DMS53 treated with DMSO at 0.1 percent for 48 hours (cell line): ENCODE results near the gene COL8A2.

Experiments
- DNase-seq: peaks from one replicate; lab custom pipeline; 2025; ENCODE audit not compliant: unreplicated experiment; lab: John Stamatoyannopoulos, UW

COL8A2 gene

DNA sequence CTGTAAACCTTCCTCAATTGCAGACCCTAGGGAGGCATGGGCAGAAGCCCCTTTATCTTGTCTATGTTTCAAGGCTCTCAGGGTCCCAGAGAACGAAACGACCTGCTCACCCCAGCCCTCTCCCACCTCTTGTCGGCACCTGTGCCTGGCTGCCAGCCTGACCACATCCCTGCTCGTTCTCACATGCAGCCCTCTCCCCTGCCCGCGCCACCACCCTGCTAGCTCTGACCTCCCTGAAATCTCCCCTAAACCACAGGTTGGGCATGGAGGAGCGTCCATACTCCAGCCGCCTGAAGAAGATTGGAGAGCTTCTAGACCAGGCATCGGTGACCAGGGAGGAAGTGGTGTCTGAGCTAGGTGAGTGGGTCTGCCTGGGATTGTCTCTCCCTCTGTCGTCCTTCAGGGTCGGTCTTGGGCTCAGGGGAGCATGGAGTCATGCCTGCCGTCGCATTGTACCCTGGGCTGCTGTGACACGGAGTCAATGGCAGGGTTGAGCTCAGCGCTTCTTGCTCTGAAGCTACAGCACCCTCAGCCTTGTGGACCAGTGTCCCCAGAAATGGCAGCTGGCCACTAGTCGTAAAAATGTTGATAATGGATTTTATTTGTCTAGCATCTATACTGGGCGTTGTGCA, 32.7 kb downstream of the COL8A2 start:
- no peak for DNase-seq

DNA sequence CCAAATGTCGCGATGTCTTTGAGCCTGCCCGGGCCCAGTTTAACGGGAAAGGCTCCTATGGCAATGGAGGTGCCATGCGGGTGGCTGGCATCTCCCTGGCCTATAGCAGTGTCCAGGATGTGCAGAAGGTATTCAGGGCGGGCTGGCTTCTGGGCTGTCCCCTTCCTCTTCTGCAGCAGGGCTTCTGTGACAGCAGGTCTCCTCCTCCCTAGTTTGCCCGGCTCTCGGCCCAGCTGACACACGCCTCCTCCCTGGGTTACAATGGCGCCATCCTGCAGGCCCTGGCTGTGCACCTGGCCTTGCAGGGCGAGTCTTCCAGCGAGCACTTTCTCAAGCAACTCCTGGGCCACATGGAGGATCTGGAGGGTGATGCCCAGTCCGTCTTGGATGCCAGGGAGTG, 33.3 kb downstream of the COL8A2 start:
- no peak for DNase-seq

DNA sequence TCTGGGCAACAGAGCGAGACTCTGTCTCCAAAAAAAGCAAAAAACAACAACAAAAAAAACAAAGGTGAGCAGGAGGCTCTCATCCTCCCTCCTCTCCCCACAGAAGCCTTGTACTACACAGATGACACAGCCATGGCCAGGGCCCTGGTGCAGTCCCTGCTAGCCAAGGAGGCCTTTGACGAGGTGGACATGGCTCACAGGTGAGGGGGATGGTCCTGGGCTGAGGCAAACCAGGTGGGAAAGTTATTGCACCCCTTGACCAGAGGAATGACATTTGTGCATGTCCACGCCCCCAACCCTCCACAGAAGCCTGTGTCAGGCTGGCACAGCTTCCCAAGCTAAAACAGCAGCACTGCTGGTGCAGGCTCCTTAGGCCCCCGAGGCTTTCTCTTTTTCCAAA, 33.9 kb downstream of the COL8A2 start:
- DNase-seq = no peak

GRCh38 chr1:36089393-36090121, 35.5 kb downstream of the COL8A2 start:
- no peak for DNase-seq

- DNase-seq = peak; percentile 82
These were observed 36.2 kb downstream of the COL8A2 start, which contains the start of gene ADPRS for GRCh38 chr1:36088577-36089392. Gene ADPRS, plus strand, starts transcription at chr1:36088892. Its CDS starts 13 bp downstream, at chr1:36088905.

GRCh38 chr1:36088265-36088576, 36.8 kb downstream of the COL8A2 start:
- no peak for DNase-seq

DNA sequence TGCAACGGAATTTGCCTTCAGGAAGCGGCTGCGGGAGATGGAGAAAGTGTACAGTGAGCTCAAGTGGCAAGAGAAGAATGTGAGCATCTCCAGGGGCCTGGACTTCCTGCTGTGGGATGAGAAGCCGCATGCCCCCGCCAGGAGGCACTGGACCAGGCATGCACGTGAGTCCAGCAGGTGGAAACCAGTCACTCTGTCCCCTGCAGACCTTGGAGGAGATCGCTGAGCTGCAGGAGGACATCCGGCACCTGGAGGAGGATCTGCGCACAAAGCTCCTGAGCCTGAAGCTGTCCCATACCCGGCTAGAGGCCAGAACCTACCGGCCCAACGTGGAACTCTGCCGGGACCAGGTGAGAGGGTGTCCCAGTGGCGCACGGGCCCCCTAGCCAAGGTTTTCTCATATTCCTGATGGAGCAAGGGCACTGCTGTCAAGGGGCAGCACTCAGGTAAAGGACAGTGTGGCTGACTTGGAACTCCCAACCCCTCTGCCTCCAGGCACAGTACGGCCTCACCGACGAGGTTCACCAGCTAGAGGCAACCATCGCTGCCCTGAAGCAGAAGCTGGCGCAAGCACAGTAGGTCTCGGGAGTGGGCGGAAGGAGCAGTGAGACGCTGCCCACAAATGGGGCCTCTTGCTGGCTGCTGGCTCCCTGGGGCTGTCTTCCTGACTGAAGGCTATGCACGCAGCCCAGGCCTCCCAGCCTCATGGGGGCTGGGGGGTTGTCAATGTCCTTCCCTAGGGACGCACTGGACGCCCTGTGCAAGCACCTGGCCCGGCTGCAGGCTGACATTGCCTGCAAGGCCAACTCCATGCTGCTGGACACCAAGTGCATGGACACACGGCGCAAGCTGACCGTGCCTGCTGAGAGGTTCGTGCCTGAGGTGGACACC, 37.5 kb downstream of the COL8A2 start:
- DNase-seq = no peak

DNA sequence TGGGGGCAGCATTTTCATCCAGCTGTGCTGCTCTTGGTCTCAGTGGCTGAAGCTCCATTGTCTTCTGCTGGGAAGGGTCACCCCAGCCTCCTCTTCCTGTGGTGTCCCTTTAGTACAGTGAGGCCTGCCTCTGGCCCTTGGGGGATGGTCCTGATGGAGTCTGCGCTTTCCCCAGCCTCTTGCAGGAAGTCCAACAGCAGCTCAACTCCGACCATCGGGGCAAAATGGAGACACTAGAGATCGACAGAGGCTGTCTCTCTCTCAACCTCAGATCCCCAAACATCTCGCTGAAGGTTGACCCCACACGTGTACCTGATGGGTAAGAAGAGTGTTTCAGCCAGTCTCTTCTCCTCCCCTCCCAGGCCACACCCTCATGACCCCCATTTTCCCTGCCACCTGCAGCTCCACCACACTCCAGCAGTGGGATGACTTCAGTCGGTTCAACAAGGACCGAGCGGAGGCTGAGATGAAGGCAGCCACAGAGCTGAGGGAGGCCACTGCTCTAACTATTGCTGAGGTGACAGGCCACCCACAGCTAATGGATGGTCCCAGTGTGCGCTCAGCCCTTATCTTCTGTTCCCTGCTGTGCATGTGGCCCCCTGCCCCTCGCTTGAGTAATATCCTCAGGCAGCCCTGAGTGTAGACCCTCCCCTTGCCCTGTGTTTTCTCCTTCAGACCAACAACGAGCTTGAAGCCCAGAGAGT, 38.3 kb downstream of the COL8A2 start:
- DNase-seq = no peak

GRCh38 chr1:36085686-36086526, 39.1 kb downstream of the COL8A2 start:
- no peak for DNase-seq

- no peak for DNase-seq
These were observed 39.9 kb downstream of the COL8A2 start for GRCh38 chr1:36085126-36085525.

DNA sequence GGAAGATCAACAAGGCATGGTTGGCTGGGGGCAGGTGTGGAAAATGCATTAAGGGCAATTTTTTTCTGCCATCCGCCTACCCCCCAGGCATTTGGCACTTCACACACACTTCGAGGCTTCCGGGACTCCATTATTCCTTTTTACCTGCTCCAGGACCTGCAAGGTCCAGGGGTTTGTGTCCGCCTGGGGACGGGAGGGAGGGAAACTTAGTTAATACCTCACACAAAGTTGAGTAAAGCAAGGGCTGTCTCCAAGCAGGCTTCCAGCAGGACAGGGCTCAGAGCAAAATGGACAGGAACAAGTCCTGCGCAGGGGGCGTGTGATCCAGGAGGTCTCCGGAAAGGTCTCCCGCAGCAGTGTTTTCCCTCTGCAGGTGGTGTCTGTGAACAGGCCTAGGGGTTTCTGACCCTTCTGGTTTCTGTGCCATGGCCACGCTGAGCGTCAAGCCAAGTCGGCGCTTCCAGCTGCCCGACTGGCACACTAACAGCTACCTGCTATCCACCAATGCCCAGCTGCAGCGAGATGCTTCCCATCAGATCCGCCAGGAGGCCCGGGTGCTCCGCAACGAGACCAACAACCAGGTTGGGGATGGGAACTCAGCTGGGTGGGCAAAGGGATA, 40.4 kb downstream of the COL8A2 start:
- no peak for DNase-seq

GRCh38 chr1:36083635-36084496, 41.2 kb downstream of the COL8A2 start, which contains the start of gene TEKT2:
Gene TEKT2, plus strand, starts transcription at chr1:36084094. Its CDS starts 828 bp downstream, at chr1:36084922.
- DNase-seq = no peak

DNA sequence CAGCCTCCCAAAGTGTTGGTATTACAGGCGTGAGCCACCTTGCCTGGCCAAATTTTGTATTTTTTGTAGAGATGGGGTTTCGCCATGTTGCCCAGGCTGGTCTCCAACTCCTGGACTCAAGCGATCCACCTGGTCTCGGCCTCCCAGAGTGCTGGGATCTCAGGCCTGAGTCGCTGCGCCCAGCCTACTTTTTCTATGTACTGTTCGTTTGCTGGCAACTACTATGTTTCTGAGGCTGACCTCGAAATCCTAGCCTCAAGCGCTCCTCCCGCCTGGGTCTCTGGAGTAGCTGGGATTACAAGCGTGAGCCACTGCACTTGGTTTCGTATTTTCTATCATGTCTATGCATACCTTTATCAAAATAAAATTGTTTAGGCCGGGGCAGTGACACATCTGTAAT, 41.8 kb downstream of the COL8A2 start:
- no peak for DNase-seq

GRCh38 chr1:36081926-36082485, 43.0 kb downstream of the COL8A2 start:
- no peak for DNase-seq

- no peak for DNase-seq
These were observed 44.2 kb downstream of the COL8A2 start for GRCh38 chr1:36080801-36081200.

GRCh38 chr1:36080236-36080635, 44.8 kb downstream of the COL8A2 start:
- DNase-seq = no peak

DNA sequence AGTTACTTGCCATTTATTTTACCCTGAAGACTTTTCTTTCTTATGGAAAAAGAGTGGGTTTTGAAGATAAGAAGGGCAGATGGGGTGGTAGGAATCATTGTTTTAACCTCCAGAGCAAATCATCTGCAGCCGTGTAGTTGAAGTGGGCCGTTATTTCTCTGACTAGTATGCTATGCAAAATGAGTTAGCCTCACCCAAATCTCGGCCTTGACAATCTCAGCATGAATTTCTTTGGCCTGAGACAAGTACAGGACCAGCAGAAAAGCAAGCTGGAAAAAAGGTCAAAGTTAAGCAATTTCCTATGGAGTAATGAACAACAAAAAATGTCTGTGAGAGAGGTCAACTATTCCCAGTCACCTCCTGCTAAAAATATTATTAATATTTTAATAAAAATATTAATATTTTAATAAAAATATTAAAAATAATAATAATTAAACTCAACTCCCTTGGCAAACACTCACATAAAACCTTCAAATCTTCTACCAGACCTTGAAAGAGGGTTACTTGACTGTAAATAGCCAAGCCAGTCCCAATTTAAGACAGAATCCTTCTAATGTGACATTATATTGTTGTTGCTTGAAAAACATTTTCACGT, 47.9 kb downstream of the COL8A2 start:
- DNase-seq = no peak
